ENCODE measurements around the gene RSPO1. TPM values are rescaled to one million over a fixed set of nuclear protein-coding genes. Genes with fewer than 3 reads are reported as not detected.

RSPO1 gene
- total RNA-seq, 1 experiment from 2014 or later = 0.18 TPM

DNA sequence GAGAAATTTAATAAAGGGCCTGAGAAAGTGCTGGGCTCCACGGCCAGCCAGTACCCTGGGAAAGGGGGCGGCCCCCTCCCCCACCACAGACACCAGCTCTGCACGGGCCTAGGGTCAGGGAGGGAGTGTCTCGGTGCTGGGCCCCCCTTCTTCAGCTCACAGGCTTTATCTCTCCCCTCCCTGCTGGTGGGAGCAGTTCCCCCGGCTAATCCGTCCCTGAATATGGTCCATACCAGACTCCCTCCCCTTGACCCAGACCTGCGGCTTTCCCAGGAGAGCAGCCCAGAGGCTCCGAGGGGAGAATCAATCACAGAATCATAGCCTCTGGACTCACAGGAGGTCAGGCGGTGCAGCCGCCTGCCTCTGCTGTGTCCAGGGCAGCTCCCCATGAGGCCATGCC, 26.0 kb upstream of the RSPO1 start:
- BruUV-seq (replicated peaks) = no TSS peak
- ATAC-seq (no peak), DNase-seq (ENCODE audit: low read depth, low spot score) (no peak)
- POLR2A ChIA-PET = no interaction called here
- H3K4me3 ChIP-seq (ENCODE audit: low read depth in 2 of 2, low read length in 2 of 2) = no peak overlapping the region
- peaks cover 2% of the 10 kb centered on the region; the same call in 1 of the 2 replicates for H3K4me1 ChIP-seq (ENCODE audit: control insufficient read depth, insufficient read depth, low read length)
- intact Hi-C loops (cut with micrococcal nuclease; ENCODE audit: unreplicated experiment) (no loop called here), in situ Hi-C loops (cut with HindIII; ENCODE audit: low pct_unique_long_range_greater_than_20kb, low sequenced_read_pairs) (no loop called here)
- no peaks in the 10 kb centered on the region for H3K36me3 ChIP-seq (ENCODE audit: control insufficient read depth, insufficient read depth, low read length)
- no peaks in the 10 kb centered on the region for H3K27me3 ChIP-seq (ENCODE audit: control insufficient read depth, insufficient read depth, low read length)
- TF ChIP-seq, protein P1, sequence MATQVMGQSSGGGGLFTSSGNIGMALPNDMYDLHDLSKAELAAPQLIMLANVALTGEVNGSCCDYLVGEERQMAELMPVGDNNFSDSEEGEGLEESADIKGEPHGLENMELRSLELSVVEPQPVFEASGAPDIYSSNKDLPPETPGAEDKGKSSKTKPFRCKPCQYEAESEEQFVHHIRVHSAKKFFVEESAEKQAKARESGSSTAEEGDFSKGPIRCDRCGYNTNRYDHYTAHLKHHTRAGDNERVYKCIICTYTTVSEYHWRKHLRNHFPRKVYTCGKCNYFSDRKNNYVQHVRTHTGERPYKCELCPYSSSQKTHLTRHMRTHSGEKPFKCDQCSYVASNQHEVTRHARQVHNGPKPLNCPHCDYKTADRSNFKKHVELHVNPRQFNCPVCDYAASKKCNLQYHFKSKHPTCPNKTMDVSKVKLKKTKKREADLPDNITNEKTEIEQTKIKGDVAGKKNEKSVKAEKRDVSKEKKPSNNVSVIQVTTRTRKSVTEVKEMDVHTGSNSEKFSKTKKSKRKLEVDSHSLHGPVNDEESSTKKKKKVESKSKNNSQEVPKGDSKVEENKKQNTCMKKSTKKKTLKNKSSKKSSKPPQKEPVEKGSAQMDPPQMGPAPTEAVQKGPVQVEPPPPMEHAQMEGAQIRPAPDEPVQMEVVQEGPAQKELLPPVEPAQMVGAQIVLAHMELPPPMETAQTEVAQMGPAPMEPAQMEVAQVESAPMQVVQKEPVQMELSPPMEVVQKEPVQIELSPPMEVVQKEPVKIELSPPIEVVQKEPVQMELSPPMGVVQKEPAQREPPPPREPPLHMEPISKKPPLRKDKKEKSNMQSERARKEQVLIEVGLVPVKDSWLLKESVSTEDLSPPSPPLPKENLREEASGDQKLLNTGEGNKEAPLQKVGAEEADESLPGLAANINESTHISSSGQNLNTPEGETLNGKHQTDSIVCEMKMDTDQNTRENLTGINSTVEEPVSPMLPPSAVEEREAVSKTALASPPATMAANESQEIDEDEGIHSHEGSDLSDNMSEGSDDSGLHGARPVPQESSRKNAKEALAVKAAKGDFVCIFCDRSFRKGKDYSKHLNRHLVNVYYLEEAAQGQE (IDR thresholded peaks at IDR 0.05; ENCODE audit: insufficient read depth in 1 of 2, low read depth in 2 of 2, low read length in 1 of 2) = no peak
- TF ChIP-seq SIN3A (IDR thresholded peaks at IDR 0.05; ENCODE audit: borderline replicate concordance, insufficient read depth, low read depth, low read length) (no peak), TCF7L2 (IDR thresholded peaks at IDR 0.05; ENCODE audit: low read depth, low read length) (no peak), POLR2AphosphoS5 (IDR thresholded peaks at IDR 0.05; ENCODE audit: low read depth, low read length) (no peak)
- TF ChIP-seq, protein P2, sequence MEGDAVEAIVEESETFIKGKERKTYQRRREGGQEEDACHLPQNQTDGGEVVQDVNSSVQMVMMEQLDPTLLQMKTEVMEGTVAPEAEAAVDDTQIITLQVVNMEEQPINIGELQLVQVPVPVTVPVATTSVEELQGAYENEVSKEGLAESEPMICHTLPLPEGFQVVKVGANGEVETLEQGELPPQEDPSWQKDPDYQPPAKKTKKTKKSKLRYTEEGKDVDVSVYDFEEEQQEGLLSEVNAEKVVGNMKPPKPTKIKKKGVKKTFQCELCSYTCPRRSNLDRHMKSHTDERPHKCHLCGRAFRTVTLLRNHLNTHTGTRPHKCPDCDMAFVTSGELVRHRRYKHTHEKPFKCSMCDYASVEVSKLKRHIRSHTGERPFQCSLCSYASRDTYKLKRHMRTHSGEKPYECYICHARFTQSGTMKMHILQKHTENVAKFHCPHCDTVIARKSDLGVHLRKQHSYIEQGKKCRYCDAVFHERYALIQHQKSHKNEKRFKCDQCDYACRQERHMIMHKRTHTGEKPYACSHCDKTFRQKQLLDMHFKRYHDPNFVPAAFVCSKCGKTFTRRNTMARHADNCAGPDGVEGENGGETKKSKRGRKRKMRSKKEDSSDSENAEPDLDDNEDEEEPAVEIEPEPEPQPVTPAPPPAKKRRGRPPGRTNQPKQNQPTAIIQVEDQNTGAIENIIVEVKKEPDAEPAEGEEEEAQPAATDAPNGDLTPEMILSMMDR (IDR thresholded peaks at IDR 0.05) = no peak
- no peak overlapping the region for H3K27ac ChIP-seq (ENCODE audit: low read length)
- no peaks in the 10 kb centered on the region for H3K9me3 ChIP-seq (ENCODE audit: control insufficient read depth, insufficient read depth, low read depth, low read length)
- CTCF ChIA-PET = interaction anchor here (0.6 kb wide), 1 partner anchor 58 kb away, joined by 4 read pairs; no protein-coding TSS in a partner anchor

- ChIA-PET POLR2A (no interaction called here), CTCF (no interaction called here)
- in situ Hi-C loops (cut with HindIII; ENCODE audit: low pct_unique_long_range_greater_than_20kb, low sequenced_read_pairs) (no loop called here), intact Hi-C loops (cut with micrococcal nuclease; ENCODE audit: unreplicated experiment) (no loop called here)
- no peak for DNase-seq (ENCODE audit: low read depth, low spot score)
- H3K27ac ChIP-seq (ENCODE audit: low read length) = no peak overlapping the region
- H3K36me3 ChIP-seq (ENCODE audit: control insufficient read depth, insufficient read depth, low read length) = no peaks in the 10 kb centered on the region
- no peak for ATAC-seq
- no TSS peak for BruUV-seq (replicated peaks)
- H3K4me1 ChIP-seq (ENCODE audit: control insufficient read depth, insufficient read depth, low read length) = peaks cover 2% of the 10 kb centered on the region; the same call in 1 of the 2 replicates
- H3K4me3 ChIP-seq (ENCODE audit: low read depth in 2 of 2, low read length in 2 of 2) = no peak overlapping the region
- H3K27me3 ChIP-seq (ENCODE audit: control insufficient read depth, insufficient read depth, low read length) = no peaks in the 10 kb centered on the region
- TF ChIP-seq POLR2AphosphoS5 (IDR thresholded peaks at IDR 0.05; ENCODE audit: low read depth, low read length) (no peak), SIN3A (IDR thresholded peaks at IDR 0.05; ENCODE audit: borderline replicate concordance, insufficient read depth, low read depth, low read length) (no peak), TCF7L2 (IDR thresholded peaks at IDR 0.05; ENCODE audit: low read depth, low read length) (no peak)
- TF ChIP-seq, protein P2 (IDR thresholded peaks at IDR 0.05) = no peak
- TF ChIP-seq, protein P1 (IDR thresholded peaks at IDR 0.05; ENCODE audit: insufficient read depth in 1 of 2, low read depth in 2 of 2, low read length in 1 of 2) = no peak
- H3K9me3 ChIP-seq (ENCODE audit: control insufficient read depth, insufficient read depth, low read depth, low read length) = no peaks in the 10 kb centered on the region
Observed at GRCh38 chr1:37658486-37658885, 23.8 kb upstream of the RSPO1 start.

All from Panc1 (cell line).